Activated CD4-positive, CD25-positive, alpha-beta regulatory T cell (primary cell): ENCODE data around the gene MTA1.
A peak's percentile ranks its signal among the peaks of the same experiment; 100 is the strongest.

ENCODE experiments used
- DNase-seq, 4 experiments: peaks; one replicate each; lab custom pipeline; 2025; lab: John Stamatoyannopoulos, UW

MTA1 gene

DNA sequence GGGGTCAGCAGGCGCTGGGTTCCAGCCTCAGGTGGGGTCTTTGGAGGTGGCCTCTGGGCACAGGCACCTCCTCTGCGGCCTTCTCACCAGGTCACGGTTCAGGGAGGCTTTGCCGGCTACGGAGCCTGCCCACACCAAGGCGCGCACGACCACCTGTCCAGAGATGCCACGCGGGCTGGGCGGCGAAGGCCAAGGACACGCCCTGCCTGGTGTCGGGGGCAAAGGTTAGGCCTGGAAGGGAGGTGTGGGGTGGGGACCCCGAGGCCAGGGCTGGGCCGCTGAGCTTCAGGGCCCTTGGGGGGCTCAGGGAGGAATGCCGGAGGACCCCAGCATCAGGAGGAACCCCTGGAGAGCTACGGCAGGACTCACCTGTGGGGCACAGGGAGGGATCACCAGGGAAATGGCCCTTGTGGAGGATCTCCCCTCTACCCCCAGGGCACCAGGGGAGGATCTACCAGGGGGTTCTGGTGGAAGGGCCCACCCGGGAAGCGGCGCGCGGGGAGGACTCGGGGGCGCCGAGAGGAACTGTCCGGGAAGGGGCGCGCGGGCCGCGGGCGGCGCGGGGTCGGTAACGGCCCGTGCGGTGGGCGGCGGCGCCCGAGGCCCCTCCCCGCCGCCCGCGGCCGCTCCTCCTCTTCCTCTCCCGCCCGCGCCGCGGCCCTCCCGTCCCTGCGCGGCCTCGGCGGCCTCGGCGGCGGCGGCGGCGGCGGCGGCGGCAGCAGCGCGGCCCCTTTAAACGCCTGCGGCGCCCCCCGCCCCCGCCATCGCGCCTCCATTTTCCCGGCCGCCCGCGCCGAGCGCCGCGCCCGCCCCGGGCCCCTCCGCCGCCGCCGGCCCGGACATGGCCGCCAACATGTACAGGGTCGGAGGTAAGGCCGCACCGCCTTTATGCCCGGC lies at the start of gene MTA1:
Gene MTA1 (plus strand): TSS at position 633 of the 897 bp plus-strand sequence. CDS start 209 bp downstream, at position 842.
- peak in 1 of 4 experiments; percentile 23 for DNase-seq

DNA sequence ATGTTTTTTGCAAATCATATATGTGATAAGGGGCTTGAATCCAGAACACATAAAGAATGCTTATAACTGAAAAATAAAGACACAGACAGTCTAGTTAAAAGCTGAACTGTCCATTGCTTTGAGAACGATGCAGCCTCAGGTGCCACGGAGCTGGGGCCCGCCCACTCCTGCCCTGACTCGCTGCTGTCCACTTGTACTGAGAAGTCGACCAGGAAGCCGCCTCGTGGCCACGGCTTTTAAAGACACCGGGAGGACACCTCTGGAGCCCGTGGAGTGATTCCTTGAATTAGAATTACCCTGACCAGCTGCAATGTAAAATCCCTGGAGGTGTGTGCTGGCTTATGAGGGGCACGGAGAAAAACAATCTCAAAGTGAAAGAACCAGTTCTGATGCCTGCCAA lies 45.2 kb upstream of the MTA1 start:
- no peak for DNase-seq

DNA sequence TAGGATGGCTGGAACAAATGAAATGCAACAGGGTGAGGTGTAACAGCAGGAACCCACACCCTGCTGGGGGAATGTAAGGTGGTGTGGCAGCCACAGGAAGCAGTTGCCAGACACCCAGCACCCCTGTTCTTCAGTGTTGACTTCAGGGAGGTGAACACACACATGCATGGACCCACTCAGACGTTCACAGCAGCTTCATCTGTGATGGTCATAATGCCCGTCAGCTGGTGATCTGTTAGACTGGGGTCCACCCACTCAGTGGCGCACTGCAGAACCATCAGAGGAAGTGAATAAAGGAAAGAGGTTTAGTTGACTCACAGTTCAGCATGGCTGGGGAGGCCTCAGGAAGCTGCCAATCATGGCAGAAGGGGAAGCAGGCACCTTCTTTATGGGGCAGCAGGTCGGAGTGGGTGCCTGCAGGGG lies 44.0 kb upstream of the MTA1 start:
- no peak for DNase-seq

DNA sequence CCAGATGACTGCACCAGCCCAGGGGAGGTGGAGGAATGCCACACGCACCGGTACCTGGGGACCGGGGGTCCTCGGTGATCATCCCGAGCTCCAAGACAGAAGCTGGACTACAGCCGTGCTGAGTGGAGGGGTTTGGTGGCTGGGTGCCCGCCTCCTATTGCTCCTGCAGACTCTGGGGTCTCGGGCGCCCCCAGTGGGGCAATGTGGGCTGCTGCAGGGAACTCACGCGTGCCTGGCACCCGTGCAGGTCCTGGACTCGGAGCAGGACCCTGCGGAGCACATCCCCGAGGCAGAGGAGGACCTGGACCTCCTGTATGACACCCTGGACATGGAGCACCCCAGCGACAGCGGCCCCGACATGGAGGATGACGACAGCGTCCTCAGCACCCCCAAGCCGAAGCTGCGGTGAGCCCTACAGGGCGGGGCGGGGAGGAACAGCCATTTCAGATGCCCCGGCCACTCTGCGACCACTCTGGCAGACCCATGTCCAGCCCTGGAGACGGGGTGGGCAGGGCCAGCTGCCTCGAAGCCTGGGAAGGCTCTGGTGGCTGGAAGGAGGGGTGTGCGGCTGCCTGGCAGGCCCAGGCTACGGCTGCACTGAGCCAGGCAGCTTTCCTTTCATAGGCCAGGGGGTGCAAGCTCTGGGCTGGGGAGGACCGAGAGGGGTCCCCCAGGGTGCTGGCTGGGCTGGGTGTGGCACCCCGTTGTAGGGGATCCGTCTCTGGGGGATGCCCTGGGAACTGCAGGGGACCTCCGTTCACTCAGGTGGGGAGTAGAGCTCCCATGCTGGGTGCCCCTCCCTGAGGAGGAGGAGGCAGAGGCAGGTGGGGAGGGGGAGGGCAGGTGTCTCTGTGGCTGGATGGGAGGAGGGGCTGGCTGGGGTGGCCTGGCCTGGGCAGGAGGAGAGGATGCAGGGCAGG lies 42.8 kb upstream of the MTA1 start:
- no peak for DNase-seq

DNA sequence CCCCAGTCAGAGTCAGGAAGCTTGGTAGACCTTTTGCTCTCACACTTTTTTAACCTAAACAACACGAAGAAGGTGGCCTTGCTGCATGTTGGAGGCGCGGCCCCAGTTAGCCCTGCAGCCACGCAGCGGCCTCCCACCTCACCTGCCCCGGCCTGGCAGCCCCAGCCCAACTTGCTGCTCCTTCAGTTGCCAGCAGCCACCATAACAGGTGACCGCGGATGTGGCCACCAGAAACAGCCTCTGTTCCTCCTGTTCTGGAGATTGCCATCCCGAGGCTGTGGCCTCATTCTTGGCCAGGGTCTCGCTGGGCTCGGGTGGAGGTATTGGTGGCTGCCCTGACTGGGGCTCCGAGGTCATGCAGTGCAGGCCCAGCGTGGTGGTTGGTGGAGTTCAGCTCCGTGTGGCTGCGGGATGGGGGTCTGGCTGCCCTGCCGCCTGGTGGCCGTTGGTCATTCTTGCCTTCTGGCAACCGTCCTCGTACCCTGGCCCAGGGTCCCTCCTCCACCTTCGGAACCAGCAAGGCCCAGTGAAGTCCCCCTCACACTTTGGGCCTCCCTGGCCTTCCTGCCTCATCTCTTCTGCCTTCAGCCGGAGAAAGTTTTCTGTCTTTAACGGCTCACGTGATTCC lies 42.0 kb upstream of the MTA1 start:
- no peak for DNase-seq

DNA sequence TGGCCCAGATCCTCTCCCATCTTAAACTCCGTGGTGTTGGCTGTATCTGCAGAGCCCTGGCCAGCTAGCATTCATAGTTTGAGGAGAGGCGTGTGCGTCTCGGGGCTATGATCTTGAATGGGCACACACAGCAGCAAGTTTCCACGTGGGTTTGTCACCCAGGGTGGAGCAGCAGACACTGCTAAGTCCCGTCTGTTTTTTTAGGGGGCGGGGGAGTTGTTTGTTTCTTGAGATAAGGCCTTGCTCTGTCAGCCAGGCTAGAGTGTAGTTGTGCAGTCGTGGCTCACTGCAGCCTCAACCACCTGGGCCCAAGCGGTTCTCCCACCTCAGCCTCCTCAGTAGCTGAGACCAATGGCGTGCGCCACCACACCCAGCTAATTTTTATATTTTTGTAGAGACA lies 41.4 kb upstream of the MTA1 start:
- no peak for DNase-seq

DNA sequence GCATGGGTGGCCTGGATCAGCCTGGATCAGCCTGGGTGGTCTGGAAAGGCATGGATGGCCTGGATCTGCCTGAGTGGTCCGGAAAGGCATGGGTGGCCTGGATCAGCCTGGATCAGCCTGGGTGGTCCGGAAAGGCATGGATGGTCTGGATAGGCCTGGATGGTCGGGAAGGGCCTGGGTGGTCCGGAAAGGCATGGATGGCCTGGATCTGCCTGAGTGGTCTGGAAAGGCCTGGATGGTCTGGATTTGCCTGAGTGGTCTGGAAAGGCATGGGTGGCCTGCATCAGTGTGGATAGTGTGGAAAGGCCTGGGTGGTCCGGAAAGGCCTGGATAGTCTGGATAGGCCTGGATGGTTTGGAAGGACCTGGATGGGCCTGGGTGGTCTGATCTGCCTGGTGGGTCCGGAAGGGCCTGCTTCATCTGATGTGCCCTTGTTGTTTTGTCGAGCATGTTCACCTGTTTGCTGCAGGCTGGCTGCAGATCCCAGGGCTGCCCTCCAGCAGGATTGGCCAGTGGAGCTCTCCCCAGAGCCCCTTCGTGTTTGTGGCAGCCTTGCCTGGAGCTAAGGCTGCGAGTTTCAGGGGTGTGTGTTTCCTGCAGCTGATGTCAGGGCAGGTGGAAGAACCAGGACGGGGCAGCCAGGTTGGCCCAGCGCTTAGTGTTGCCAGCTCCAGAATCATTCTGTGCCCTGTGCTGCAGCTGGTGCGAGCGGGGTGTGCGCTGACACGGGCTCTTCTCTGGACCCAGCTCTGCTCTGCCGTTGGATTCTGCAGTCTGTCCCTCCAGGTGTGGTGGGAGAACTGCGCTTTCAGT lies 40.5 kb upstream of the MTA1 start:
- DNase-seq, result no peak

DNA sequence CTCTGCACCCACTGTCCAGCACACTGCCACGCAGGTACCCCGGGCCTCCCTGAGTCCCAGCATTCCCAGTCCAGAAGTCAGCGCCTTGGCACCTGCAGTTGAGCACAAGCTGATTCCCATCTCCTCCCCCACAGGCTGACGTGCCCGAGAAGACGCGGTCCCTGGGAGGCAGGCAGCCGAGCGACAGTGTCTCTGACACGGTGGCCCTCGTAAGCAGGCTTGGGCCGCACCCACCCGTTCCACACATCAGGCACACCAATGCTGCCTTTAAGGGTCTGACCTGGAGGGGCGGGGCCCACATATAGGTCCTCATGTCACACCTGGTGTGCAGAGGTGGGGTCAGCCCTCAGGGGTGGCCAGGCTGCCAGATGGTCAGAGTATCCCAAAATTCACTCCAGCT lies 39.7 kb upstream of the MTA1 start:
- DNase-seq, result no peak

DNA sequence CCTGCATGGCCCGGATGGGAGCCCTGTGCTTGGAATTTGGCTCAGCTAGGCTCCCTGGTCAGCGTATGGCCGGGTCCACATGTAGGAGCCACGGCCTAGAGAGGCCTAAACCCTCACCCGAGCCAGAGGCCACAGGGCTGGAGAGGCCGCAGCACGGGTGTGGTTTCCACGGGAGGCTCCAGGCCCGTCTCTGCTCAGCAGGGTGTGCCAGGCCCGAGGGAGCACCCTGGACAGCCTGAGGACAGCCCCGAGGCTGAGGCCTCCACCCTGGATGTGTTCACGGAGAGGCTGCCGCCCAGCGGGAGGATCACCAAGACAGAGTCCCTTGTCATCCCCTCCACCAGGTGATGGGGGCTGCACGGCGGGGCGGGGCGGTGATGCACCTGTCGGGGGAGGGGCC lies 38.9 kb upstream of the MTA1 start:
- DNase-seq, result no peak

DNA sequence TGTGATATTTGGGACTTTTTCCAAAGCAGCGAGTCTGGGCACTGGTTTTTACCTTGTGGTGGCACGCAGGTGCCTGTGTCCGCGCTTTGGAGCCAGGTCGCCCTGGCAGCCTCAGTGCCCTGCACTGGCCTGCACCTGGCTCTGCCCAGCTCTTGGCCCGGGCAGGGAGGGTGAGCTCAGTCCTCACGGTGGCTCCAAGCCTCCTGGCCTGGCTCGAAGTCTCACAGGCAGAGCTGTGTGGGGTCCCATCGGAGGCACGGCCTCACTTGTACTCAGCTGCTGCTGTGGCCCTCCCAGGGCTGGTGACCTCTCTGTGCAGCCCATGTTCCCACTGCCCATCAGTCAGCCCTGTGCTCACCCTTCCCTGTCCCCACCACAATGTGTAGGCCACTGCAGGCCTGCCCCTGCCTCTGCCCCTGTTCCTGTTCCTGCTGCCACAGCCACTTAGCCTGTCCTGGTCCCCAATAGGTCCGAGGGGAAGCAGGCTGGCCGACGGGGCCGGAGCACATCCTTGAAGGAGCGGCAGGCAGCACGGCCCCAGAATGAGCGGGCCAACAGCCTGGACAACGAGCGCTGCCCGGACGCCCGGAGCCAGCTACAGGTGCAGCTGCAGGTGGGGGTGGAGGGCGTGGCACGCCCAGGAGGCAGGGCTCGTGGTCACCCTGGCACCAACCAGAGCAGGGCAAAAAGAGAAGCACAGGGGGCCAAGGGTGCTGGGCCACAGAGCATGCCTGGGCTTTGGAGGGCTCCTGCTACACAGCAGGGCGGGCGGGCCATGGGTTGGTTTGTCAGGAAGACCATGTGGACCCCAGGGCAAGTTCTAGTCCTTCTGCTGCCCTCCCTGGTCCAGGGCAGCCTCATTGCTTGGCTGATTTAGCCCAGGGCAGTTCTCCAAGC lies 37.9 kb upstream of the MTA1 start:
- DNase-seq, result no peak

DNA sequence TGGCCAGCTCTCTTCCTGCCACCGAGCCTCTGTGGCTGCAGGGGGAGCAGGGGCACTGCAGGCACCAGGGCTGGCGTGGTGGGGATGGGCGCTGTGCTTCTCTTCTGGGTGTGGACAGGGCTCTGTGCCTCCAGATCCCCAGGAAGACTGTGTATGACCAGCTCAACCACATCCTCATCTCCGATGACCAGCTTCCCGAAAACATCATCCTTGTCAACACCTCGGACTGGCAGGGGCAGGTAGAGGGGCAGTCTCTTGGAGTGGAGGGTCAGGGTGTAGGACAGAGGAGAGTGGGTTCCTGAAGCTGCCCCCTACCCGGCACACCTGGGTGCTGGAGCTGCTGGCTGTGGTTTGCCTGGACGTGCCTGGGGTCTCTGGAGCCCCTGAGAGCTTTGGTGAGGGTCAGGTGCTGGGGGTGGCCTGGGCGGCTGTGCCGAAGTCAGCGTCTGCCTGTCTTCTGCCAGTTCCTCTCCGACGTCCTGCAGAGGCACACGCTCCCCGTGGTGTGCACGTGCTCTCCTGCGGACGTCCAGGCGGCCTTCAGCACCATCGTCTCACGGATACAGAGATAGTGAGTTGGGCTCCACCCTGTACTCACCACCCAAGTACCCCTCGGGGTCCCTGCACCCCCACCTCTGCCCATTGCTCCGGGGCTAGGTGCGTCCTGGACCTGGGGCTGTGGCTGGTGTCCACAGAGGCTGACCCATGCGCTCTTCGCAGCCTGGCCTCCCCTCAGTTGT lies 37.1 kb upstream of the MTA1 start:
- DNase-seq, result no peak

DNA sequence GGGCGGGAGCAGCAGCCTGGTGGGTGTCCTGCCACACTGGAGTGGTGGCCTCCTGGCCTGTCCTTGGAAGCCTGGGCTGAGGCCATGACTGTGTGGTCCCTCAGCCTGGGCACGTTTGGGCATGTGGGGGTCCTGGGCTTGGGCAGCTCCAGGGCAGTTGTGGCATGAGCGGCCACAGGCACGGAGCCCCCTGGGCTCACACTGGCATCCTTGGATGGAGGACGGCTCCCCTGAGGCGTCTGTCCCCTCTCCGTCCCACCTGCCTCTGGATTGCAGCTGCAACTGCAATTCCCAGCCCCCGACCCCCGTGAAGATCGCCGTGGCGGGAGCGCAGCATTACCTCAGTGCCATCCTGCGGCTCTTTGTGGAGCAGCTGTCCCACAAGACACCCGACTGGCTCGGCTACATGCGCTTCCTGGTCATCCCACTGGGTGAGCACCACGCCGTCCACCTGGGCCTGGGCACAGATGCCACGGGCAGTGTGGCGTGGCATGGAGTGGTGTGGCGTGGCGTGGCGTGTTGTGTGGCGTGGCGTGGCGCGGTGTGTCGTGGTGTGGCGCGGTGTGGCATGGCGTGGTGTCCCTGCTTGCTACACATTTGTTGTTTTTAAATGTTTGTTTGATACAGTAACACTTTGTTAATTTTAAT lies 36.4 kb upstream of the MTA1 start:
- DNase-seq, result no peak

DNA sequence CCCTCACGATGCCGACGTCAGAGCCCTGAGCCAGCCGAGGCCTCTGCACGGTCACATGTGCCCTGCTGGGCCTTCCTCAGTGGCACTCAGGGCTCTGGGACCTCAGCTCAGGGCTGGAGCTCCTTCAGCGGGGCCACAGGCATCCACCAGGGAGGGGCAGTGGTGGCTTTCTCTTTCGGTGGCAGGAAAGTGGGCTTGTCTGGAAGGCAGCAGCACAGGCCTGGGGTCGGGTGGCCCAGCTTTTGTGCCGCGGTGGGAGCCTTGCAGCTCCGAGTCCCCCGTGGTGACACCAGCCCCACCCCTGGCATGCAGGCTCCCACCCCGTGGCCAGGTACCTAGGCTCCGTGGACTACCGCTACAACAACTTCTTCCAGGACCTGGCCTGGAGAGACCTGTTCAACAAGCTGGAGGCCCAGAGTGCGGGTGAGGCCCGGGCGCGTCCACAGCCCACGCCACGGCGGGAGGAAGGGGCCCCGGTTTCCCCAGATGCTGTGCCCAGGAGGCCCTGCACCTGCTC lies 35.5 kb upstream of the MTA1 start:
- no peak for DNase-seq

DNA sequence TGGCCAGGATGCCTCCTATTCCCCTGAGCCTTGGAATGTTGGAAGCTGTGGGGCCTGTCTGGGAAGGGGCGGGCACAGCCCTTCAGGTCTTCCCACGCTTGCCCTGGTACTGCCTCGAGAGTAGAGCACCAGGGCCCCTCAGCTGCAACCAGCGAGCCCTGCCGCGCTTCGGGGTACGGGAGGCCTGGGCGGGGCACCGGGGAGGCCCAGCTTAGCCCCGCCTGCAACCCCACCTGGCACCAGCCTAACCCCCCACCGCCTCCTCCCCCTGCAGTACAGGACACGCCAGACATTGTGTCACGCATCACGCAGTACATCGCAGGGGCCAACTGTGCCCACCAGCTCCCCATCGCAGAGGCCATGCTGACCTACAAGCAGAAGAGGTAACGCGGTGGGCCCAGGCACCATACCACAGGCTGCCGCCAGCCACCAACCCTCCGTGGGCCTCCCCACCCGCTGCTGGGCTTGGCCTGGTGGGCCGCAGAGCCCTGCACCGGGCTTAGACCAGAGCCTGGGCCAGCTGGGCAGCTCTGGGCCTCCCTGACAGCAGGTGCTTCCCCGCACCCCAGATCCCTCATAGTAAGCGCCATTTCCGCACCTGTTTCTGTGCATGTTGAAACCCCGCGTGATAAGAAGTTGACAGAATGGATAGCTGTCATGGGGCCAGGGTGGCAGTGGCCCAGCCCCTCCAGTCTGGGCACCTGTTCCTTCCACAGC lies 34.9 kb upstream of the MTA1 start:
- DNase-seq, result no peak

DNA sequence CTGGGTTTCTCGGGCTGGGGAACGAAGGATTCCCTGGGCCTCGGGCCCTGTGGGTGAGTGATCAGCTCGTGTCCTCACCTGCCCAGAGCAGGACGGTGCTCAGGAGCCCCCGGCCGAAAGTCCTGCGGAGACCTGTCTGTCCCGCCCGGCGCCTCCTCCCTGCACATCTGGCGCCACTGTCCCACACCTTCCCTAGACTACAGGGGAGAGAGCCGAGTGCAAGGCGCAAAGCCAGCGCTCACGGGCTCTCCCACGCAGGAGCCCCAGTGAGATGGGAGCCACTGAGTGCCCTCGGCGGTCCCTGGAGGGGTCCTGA lies 34.3 kb upstream of the MTA1 start:
- no peak for DNase-seq

DNA sequence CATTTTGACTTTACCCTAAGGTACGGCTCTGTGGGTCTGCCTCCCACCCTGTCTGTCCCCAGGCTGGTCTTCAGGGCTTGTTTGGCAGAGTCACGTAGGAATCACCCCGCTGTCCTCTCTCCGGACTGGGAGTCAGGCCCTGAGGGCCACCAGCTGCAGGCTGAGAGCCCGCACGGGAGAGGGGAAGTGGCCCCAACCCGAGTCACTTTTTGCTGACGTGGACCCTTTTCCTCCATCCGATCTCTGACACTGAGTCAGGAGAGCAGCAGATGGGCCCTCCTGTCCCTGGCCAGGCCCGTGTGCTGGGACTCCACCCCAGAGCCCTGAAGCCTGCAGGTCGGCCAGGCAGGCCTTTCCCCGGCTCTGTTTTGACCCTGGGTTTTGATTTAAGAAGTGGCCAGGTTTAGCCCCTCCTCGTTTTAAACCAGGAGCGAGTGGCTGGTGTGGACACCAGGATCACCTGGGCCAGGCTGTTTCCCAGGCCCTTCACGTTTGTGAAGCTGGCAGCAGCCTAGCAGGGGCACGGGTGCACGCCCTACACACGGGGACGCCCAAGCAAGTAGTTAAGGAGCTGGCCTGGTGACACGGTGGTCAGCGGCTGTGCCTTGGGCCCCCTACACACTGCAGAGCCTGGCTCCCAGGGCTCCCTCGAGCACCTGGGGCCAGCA lies 33.8 kb upstream of the MTA1 start:
- DNase-seq, result no peak

DNA sequence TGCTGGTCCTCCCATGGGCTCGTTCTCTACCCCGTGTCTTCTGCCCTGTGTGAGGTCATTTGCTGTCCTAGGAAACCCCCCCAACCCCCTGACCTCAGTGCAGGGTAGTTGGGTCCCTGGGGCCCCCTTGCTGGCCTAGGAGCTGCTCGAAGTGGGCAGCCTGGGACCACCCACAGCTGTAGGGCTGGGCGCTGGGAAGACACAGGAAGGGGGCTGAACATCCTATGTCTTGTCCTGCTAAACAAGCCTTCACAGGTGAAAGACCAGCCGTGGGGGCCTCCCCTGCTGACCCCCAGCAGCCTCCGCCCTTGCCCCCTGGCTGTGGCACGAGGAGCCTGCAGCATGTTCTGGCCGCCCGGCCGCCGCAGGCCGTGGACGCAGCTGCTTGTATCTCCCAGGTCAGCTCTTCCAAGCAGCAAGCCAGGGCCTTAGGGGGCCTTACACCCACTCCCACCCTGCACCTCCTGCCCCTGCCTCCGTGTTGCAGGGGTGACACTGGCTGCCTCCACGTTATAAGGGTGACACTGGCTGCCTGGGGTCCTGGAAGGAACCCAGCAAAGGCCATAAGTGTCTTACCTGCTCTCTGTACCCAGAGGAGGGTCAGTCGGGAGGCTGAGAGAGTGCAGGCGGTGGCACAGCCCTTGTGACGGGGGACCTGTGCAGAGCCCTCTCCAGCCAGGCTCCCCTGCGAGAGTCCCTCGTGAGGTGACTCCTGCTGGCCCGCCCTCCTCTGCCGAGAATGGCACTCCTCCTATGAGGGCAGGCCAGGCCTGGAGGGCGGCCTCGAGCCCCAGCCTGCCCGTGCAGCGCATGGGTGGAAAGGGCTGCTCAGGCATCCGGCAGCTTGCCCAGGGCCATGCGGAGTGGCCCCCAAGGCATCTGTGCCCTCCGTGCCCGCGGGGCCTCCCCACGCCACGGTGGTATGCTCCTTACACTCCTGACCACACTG lies 32.8 kb upstream of the MTA1 start:
- DNase-seq, result no peak
